GM18526 (cell line): ENCODE results near the gene METTL22.

ENCODE experiments used
- POLR2A ChIP-seq: IDR thresholded peaks from 3 replicates; pipeline ENCODE4 v1.6.1; 2011; ENCODE audit not compliant: insufficient read length; ENCODE audit errors: extremely low read depth

Gene METTL22

GRCh38 chr16:8644211-8645140, 23.0 kb downstream of the METTL22 start:
- no peak for TF ChIP-seq POLR2A

- TF ChIP-seq POLR2A, result no peak
Observed at GRCh38 chr16:8645141-8645521, 23.6 kb downstream of the METTL22 start.

- TF ChIP-seq POLR2A, result no peak
Observed at GRCh38 chr16:8645831-8646230, 24.3 kb downstream of the METTL22 start.

GRCh38 chr16:8646326-8647053, 25.0 kb downstream of the METTL22 start:
- TF ChIP-seq POLR2A, result no peak

GRCh38 chr16:8647721-8648318, 26.3 kb downstream of the METTL22 start:
- no peak for TF ChIP-seq POLR2A

- TF ChIP-seq POLR2A, result no peak
Observed at GRCh38 chr16:8648877-8649276, 27.4 kb downstream of the METTL22 start.

GRCh38 chr16:8649829-8650554, 28.5 kb downstream of the METTL22 start:
- TF ChIP-seq POLR2A, result no peak

- TF ChIP-seq POLR2A, result no peak
Observed at GRCh38 chr16:8655184-8655717, 33.8 kb downstream of the METTL22 start.

- TF ChIP-seq POLR2A, result no peak
Observed at GRCh38 chr16:8656376-8656775, 34.9 kb downstream of the METTL22 start.

GRCh38 chr16:8660841-8661301, 39.4 kb downstream of the METTL22 start:
- no peak for TF ChIP-seq POLR2A

GRCh38 chr16:8661703-8662102, 40.2 kb downstream of the METTL22 start:
- no peak for TF ChIP-seq POLR2A

GRCh38 chr16:8663192-8664089, 41.9 kb downstream of the METTL22 start:
- TF ChIP-seq POLR2A, result no peak

GRCh38 chr16:8665529-8665928, 44.0 kb downstream of the METTL22 start:
- TF ChIP-seq POLR2A, result no peak

GRCh38 chr16:8667492-8667891, 46.0 kb downstream of the METTL22 start:
- no peak for TF ChIP-seq POLR2A
